Ishikawa (cell line): ENCODE results near the gene NEAT1.

ENCODE experiments used
- CEBPB ChIP-seq: IDR thresholded peaks from 2 replicates; pipeline ENCODE4 v1.6.1; 2012
- CREB1 ChIP-seq: IDR thresholded peaks from 2 replicates; pipeline ENCODE4 v1.6.1; 2012; ENCODE audit warnings: low read depth
- EGR1 ChIP-seq: IDR thresholded peaks from 2 replicates; pipeline ENCODE4 v1.6.1; 2012
- EP300 ChIP-seq: IDR thresholded peaks from 2 replicates; pipeline ENCODE4 v1.6.1; 2012; ENCODE audit warnings: borderline replicate concordance
- FOXM1 ChIP-seq: IDR thresholded peaks from 2 replicates; pipeline ENCODE4 v1.6.1; 2012; ENCODE audit warnings: low read depth, borderline replicate concordance
- MAX ChIP-seq: IDR thresholded peaks from 2 replicates; pipeline ENCODE4 v1.6.1; 2012
- NFIC ChIP-seq: IDR thresholded peaks from 2 replicates; pipeline ENCODE4 v1.6.1; 2012
- RAD21 ChIP-seq: IDR thresholded peaks from 2 replicates; pipeline ENCODE4 v1.6.1; 2012; ENCODE audit warnings: low read depth
- REST ChIP-seq: IDR thresholded peaks from 2 replicates; pipeline ENCODE4 v1.6.1; 2012; ENCODE audit warnings: low read depth, mild to moderate bottlenecking
- TAF1 ChIP-seq: IDR thresholded peaks from 2 replicates; pipeline ENCODE4 v1.6.1; 2012; ENCODE audit warnings: low read depth, mild to moderate bottlenecking
- TCF12 ChIP-seq: IDR thresholded peaks from 2 replicates; pipeline ENCODE4 v1.6.1; 2012; ENCODE audit warnings: low read depth
- TEAD4 ChIP-seq: IDR thresholded peaks from 2 replicates; pipeline ENCODE4 v1.6.1; 2012
- USF1 ChIP-seq: IDR thresholded peaks from 2 replicates; pipeline ENCODE4 v1.6.1; 2012
- YY1 ChIP-seq: IDR thresholded peaks from 2 replicates; pipeline ENCODE4 v1.6.1; 2012; ENCODE audit warnings: low read depth
- ZBTB7A ChIP-seq: IDR thresholded peaks from 2 replicates; pipeline ENCODE4 v1.6.1; 2012; ENCODE audit warnings: low read depth

NEAT1 gene

GRCh38 chr11:65478388-65479183, 56.0 kb downstream of the NEAT1 start:
- TF ChIP-seq YY1 (no peak), REST (no peak), CREB1 (no peak), USF1 (no peak), ZBTB7A (no peak), FOXM1 (no peak), TCF12 (no peak), RAD21 (no peak)

- TF ChIP-seq RAD21, result peak; percentile 50
- no peak for TF ChIP-seq NFIC
Measured at GRCh38 chr11:65479184-65480145, 56.9 kb downstream of the NEAT1 start.

- TF ChIP-seq REST (no peak), RAD21 (no peak), TAF1 (no peak), EP300 (no peak), CREB1 (no peak), FOXM1 (no peak), USF1 (no peak)
Measured at GRCh38 chr11:65482306-65482850, 59.8 kb downstream of the NEAT1 start.

GRCh38 chr11:65485920-65486219, 63.3 kb downstream of the NEAT1 start:
- TF ChIP-seq CREB1 (no peak), YY1 (no peak), TAF1 (no peak), EGR1 (no peak), TEAD4 (no peak), RAD21 (no peak), REST (no peak), MAX (no peak), NFIC (no peak), CEBPB (no peak), USF1 (no peak), FOXM1 (no peak), EP300 (no peak), TCF12 (no peak), ZBTB7A (no peak)
